Stimulated activated CD8-positive, alpha-beta memory T cell treated with anti-CD3 and anti-CD28 coated beads, Interleukin-7, amount 100 ng/mL, for 48 hours (primary cell): ENCODE data around the gene ROR1.
"Not testable (repeated sequence)": the region's sequence is repeated elsewhere in the genome, so short reads cannot be mapped to it uniquely, and the experiment has no call there.

Source experiments
- DNase-seq, 2 donors: peaks; one replicate each; pipeline ENCODE4 v3.0.0-alpha.2; 2020; ENCODE audit warnings: low read depth in 1 of 2; ENCODE audit errors: extremely low read depth in 1 of 2

Gene ROR1

DNA sequence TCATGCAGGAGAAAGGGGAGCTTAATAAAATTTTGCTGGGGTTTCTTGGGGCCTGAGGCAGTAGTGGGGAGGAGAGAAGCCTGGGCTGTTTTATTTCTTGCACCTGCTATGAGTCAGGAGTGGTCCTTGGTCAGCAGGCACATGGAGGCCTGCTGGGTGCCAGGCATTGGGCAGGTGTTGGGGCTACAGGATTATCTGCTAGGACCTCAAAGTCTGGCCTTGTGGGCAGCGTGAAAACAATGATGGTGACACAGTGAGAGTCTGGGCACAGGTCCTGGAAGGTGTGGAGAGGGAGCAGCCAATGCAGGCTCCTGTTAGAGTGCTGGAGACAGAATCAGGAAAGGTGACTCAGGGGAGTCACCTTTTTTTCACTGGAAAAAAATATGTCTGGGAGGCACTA is 17.2 kb downstream of the ROR1 start:
- DNase-seq = no peak

DNA sequence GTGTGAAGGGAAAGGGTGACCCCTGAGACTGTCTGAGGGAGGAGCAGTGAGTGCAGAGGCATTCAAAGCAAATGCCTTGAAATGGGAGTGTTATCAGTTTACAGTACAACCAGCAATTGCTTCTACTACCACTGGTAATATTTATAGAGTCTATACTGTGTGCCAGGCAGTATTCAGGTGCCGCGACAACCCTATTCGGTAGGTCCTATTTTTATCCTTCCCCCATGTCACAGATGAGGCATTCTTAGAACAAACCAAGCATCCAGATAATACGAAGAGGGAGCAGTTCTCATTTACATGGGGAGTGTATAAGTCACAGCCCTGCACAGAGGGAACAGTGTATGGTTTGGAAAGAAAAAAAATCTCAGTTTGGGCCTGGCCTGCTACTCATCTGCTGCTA is 18.3 kb downstream of the ROR1 start:
- no peak for DNase-seq

DNA sequence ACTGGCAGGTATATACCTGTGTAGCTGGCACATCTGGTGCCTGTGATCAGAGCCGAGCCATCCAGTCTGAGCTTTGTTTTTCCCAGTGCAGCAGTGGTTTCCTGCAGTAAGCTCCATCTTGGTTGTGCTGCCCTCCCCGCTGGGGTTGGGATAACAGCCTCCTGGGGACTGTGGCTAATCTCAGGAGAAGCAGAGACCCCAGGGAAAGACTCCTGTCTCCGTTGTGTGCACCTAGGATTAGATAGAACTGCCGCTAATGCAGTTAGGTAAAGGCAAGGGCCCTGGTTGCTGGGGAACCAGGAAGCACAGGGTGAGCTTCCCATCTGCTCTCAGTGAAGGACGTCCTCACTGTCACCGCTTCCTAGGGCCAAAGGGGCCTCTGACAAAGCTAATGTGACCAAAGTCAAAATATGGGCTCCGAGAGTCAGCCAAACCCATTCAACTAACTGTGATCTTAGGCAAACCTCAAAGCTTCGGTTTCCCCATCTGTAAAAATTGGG is 20.0 kb downstream of the ROR1 start:
- no peak for DNase-seq

DNA sequence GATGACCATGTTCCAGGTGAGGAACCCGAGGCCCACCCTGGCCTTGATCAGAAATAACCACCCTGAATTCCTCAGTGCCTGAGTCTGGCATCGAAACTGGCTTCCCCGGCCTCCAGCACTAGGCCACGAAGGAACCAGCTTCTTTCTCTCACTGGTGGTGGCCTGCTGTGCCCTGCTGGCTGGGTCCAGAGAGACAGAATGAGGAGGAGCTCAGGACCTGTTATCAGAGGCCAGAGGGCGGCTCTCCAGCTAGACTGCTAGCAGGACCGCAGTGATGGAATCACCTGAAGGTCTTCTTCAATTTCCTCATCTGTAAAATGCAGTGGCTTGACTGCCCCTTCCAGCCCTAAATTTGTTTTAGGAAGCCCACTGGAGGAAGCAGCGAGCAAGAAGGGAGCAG is 20.5 kb downstream of the ROR1 start:
- DNase-seq = no peak

DNA sequence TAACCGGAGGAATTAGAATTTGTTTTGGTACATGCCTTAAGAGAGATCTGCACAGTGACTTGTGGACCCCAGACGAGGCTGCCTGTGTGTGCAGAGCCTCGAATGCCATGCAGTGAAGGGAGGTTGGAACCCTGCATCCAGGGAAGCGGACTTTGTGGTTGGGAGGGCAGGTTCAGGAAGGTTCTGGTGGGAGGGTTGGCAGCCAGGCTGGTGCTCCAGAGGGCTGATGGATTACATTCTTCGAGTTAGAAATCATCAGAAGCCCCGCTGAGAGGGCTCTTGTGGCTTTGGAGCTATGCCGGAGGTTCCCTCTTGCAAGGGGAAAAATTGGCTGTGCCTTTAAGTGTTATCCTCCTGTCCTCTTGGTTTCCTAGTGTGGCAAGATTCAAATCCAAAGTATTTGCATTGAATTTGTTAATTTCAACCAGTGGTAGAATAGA is 21.1 kb downstream of the ROR1 start:
- no peak for DNase-seq

DNA sequence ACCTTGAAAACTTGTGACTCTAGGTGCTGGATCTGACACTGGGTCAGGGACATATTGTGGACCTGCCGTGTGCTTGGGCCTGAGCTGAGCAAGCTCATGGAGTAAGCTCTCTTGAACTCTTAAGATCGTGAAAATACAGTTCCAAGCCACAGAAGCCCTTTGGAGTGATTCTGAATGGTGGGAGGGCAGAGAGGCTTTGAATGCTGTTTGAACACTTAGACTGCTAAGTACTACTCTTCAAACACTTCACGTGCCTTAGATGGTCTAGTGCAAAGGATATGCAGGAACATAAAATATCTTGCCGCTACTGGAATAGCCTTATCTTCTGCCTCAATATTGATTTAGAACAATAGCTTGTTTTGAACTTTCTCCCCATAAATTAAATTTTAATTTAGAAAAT is 21.6 kb downstream of the ROR1 start:
- no peak for DNase-seq

DNA sequence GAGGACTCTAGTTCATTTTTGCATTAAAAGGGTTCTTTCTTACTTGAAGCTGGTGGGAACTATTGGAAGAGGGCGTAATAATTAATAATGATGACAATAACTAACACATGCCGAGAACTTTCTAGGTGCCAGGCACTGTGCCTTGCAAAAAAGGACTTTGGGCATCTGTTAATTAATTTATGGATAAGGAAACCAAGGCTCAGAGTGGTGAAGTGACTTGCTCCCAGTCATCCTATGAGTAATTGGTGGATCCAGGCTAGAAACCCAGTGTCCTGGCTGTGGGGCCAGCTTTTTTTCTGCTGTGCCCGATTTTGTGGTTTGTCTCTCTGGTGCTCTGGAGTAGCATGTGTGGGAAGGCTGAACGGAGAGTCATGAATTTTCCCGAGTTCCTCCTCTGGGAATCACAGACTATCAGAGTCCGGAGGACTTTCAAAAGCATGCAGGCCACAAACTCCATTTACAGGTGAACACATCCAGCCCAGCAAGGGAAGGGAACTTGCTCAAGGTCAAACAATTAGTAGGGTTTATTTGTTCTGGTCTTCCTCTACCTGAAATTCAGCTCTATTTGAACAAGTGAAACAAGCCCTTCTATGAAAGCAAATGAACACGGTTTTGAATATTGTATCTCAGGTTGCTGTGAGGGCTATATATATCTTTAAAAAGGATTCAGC is 23.4 kb downstream of the ROR1 start:
- DNase-seq = no peak

DNA sequence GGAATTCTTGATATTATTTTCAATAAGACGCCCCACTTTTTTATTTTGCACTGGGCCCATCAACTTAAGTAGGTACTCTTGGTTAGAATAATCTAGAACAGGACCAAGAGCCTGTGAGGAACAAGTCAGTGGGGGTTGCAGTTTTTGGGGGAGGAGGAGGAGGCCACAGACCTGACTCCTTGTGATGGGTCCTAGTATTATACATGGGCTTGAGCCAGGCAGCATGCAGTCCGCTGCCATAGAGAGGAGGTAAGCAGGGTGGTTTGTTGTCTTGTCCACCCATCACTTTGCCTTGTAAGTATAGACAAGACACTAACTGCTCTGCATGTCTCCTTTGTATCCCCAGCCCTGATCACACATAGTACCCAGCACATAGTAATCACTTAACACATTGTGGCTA is 24.5 kb downstream of the ROR1 start:
- no peak for DNase-seq

DNA sequence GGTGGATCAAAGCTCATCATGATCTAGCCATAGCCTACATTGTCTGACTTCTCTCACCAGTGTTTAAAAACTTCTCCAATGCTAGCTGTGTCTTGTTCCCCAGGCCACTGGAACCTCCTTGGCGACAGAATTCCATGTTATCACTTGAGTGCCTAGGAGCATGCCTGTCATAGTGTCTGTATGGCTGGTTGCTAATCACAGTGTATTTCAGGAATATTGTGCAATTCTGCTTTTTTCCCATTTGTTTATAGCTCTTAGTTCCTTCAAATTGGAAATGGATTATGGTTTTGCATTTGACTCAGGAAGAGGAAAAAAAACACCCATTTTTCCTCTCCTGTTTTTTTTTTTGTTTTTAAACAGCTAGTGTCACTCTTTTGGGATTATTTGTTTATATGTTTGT is 25.5 kb downstream of the ROR1 start:
- no peak for DNase-seq

DNA sequence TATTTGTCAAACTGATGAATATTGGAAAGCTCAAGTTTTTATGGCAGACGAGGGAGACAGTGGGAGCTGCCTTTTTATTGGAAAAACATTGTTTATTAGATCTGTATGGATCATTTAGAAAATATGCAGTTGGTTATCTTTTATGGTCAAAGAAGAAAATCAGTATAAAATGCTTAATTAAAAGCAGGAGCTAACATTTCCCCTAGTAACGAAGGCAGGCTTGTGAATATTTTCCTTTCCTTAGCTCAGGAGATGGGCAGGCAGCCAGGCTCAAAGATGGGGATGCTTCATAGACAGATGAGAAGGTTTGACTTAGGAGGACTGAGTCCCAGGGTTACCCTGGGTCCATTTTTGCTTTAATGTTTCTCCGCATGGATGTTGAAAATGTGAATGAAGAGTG is 26.0 kb downstream of the ROR1 start:
- no peak for DNase-seq

DNA sequence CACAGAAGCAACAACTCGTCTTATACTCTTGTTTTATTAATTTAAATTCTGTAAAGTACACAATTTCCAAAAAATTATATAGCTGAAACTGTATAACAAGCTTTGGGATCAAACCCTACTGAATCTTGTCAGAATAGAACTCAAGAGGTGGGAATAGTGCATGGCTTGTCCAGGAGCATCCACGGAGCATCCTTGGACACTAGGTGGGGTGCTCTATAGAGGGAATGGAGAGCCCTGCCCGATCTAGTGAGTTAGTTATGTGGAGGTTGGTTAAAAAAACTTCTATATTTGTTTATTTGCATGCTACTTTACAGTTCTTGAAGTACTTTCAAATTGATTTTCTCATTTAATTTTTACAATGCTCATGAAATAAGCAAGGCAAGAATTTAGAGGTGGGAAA is 28.3 kb downstream of the ROR1 start:
- DNase-seq = no peak

DNA sequence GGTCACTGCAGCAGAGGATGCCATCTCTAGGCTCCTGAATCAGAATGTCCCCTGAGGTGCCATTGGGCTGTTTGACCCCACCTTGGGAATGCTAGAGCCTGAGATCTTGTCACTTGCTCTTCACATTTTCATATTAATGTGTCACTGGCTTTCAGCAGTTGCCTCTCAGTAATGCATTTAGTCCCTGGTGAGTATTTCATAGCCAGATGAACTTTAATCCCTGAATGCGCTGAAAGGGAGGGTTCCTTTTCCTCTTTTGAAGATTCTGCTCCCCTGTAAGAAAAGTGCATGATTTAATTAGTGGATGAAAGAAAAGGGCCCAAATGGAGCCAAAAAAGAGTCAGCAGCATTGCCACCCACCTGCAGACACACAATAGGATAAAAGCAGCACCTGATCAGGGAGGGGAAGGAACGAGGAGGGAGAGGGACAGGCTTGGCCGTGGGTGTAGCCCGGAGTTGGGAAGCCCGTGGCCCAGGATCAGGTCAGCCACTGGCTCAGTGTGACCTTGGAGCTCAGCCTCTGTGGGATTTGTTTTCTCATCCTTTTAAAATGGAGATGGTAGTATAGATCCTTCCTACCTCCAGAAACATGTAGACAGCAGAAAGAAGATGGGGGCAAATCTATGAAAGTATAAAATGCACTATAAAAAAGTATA is 31.1 kb downstream of the ROR1 start:
- no peak for DNase-seq

DNA sequence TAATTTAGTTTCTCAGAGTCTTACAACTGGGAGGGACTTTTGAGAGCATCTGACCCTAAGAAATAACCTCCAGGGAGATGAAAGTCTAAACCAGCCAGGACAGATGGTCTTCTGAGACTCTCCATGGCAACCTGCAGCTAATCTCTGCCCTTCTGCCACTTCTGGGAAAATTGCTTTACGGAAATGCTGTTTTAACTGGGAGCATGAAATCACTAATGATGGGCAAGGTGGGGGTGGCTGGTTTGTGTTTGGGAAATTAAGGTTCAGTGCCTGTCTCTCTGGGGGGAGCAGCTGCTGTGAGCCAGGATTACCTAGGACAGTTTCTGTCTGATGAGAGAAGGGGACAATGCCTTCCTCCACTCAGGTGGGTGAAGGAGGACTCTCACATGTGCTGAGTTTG is 33.2 kb downstream of the ROR1 start:
- no peak for DNase-seq

DNA sequence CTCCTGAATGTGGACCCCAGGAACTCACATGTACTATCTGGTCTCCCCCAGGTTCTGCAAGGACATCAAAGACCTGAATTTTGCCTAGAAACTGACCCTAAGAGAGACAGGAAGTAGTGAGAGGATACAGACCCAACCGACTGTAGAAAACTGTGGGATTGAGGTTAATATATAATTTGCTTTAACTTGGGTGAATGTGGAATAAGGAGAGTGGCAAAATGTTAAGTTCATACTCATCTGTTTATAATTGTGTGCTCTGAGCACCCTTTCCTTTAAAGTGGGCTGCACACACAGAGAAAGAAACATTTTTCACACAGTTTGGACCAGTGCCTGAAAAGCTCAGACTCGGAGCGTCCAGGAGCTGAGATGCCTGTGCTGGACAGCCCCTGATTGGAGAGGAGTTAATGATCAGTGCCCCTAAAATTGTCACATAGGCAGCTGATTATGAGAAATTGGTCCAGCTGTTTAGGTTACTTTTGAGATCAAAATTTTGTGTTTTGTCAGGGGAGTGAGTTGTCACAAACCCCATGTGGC is 37.2 kb downstream of the ROR1 start:
- DNase-seq = no peak

DNA sequence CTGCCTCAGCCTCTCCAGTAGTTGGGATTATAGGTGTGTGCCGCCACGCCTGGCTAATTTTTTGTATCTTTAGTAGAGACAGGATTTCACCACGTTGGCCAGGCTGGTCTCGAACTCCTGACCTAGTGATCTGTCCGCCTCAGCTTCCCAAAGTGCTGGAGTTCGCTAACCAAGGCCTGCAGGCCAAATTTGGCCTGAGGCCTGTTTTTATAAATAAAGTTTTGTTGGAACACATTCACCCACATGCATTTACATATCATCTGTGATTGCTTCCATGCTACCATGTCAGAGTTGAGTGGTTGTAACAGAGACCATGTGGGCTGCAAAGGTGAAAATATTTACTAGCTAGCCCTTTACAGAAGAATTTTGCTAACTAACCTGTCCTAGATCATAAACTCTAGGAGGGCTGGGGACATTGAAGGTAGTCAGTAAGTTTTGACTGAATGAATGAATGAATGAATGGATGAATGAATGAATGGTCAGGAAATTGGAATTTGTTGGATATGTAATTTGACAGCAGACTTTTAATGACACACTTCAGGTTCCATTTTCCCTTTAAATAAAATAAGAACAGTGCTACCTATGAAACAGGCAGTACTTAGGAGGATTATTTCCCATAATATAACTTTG is 38.4 kb downstream of the ROR1 start:
- no peak for DNase-seq

DNA sequence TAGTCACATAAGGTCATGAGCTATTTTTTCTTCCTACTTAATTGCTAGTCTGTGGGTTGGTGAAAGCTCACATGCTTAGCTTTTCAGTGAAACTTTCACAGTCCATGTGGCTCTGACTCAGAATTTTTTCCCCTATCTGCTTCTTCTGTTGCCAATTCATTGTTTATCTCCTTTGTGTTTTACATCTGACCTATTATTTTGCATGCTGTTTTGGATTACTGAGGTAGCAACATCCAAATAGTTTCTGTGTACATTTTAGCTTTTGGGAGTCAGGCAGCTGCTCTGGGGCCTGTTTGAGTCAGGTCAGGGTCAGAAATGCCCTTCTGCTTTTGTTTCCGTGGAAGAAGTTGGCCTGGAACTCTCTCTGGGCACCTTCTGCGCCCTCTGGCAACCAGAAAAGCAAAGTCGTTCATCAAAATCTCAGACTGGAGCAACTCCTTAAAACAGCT is 40.0 kb downstream of the ROR1 start:
- no peak for DNase-seq

DNA sequence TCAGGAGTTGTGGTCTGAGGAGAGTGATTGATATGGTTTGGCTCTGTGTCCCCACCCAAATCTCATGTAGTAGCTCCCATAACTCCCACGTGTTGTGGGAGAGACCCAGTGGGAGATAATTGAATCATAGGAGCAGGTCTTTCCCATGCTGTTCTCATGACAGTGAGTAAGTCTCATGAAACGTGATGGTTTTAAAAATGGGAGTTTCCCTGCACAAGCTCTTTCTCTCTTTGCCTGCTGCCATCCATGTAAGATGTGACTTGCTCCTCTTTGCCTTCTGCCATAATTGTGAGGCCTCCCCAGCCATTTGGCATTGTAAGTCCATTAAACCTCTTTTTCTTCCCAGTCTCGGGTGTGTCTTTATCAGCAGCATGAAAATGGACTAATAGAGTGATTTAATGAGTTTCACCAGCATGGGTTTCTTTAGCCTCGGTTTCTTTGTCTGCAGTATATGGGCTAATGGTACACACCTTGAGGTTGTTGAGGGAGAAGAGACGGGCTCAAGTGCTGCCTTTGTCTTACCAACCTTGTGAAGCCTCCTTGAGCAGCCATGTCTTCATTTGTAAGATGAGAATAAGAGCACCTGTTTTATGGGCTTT is 42.5 kb downstream of the ROR1 start:
- DNase-seq = not testable (repeated sequence)

DNA sequence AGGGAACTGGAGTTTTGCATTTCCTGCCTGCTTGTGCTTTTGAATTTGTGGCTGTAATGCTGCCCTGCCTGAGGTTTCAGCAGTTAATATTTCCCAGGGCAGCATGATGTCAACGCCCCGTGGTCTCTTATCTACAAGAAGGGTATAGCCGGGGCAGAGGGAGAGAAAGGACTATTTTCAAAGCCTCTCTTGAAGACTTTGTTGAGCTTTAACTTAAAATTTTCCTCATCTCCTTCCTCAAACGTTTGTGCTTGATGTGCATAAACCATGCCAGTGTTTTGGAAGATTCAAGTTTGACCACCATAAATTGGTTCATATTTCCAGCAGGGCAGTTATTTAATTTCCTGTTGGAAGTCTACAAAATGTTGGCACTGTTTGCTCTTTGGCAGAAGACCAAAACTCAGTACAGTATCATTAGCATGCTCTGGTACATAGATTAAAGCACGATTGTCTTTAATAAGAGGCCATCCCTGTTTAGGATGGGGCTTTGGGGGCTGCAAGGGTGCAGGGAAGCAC is 43.4 kb downstream of the ROR1 start:
- DNase-seq = no peak

DNA sequence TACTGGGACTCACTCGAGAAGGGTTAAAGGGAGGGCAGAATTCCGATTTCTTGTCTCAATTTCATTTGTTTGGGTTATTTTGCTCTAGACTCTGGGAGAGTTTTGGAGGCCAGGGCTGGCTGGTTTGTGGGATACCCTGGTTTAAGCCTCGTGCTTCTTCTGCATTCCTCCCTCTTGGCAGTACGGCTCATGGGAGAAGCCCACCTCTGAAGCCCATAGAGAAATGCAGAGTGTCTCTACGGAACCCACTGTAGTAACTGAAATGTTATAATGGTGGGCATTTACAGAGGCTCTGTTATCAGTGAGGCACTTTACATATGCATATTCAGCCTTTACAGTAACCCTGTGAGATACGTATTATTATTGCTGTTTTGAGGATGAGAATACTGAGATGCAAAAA is 43.9 kb downstream of the ROR1 start:
- no peak for DNase-seq

DNA sequence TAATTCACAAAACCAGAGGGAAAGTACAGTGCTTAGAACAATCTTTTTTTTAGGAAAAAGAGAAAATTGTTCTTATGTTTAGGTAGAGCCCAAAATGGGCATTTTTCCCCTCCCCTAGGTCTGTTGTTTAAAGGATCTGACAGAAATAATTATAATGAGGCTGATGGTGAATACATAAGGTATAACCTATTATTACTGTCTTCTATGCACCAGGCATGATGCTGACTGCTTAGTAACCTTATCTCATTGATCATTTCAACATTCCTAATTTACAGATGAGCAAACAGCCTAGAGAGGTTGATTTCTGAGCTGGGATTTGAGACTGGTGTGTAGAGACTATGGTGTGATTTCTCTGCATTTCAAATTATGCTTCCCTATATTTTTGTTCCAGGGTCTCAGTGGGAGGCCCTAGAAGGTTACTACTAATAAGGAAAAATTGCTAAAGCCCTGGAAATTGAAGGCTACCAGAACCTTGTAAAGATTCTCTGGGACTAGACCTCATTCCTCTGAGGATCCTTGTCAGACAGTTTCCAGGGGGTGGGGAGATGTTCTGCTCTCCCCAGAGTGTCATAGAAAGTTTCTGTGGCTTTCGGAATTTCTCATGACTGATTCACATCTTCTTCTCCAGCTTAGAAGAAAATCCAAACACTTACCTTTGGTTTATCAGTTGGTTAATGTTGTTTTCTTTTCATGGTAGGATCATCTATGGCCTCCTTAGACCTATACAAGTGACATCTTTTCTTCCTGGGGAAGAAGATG is 44.9 kb downstream of the ROR1 start:
- no peak for DNase-seq

DNA sequence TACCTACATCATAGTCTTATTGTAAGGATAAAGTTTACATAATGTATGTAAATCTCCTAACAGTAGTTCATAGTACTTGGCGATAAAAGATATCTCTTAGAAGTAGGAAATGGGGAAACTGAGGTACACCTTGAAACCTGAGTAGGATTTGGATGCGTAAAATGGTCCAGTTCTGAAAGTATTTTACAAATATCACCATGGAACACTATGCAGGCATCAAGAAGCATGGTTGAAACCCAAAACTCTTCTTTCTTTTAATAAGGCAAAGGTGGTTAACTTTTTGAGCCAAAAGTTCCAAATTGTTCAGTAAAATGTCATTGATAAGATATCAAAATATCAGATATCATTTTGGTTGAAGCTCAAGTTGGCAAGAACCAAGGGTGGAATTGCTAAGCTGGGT is 46.0 kb downstream of the ROR1 start:
- no peak for DNase-seq
